ENCODE measurements around the gene C11orf86.

The C11orf86 gene, protein sequence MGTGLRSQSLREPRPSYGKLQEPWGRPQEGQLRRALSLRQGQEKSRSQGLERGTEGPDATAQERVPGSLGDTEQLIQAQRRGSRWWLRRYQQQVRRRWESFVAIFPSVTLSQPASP

DNA sequence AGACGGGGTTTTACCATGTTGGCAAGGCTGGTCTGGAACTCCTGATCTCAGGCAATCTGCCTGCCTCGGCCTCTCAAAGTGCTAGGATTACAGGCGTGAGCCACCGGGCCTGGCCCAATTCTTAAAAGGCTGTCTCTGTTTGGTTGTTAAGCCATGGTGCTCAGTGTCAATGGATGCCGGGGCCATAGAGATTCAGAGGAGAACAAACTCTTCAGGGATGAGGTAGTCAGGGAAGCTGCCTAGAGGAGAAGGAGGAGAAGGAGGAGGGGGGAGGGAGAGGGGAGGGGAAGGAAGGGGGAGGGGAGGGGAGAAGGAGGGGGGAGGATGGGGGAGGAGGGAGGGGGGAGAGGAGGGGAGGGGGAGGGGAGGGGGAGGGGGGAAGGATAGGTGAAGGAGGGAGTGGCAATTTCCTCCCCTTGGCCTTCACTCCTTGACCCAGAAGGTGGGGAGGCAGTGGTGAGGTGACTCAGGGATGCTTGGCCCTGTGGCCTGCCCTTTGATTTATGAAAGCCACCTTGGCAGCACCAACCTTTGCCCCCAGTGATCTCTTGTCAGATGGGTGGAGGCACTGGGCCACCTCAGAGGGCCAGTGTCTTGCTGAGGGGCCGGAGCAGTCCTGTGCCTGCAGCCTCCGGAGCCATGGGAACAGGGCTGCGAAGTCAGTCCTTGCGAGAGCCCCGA, at the start of gene C11orf86:
C11orf86 (plus strand) TSS at position 581 of the 681 bp plus-strand sequence; CDS start at position 640, 59 bp downstream.
- no peak within 1 kb of the TSS for H3K4me3 ChIP-seq (ENCODE audit: low read depth, low read length)
- TF ChIP-seq, protein P1, sequence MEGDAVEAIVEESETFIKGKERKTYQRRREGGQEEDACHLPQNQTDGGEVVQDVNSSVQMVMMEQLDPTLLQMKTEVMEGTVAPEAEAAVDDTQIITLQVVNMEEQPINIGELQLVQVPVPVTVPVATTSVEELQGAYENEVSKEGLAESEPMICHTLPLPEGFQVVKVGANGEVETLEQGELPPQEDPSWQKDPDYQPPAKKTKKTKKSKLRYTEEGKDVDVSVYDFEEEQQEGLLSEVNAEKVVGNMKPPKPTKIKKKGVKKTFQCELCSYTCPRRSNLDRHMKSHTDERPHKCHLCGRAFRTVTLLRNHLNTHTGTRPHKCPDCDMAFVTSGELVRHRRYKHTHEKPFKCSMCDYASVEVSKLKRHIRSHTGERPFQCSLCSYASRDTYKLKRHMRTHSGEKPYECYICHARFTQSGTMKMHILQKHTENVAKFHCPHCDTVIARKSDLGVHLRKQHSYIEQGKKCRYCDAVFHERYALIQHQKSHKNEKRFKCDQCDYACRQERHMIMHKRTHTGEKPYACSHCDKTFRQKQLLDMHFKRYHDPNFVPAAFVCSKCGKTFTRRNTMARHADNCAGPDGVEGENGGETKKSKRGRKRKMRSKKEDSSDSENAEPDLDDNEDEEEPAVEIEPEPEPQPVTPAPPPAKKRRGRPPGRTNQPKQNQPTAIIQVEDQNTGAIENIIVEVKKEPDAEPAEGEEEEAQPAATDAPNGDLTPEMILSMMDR (conservative IDR thresholded peaks at IDR 0.05; ENCODE audit: low read depth, low read length), result no peak
- DNase-seq (ENCODE audit: low read depth), result no peak

DNA sequence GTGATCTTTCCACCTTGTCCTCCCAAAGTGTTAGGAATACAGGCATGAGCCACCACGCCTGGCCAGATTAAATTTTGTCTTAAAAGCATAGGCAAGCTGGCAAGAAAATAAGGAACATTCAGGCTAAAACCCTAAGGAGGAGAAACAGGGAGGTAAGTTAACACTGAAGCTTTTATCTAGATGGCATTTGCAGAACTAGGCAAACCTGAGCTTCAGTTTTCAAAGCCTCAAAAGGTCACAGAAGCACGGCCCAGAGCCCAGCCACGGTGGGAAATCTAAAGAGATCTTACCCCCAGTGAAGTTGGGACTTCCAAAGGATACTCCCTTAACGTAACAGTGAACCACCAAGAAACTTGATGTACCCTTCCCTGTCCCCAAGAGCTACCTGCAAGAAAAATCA, 45.4 kb upstream of the C11orf86 start:
- TF ChIP-seq, protein P1 (conservative IDR thresholded peaks at IDR 0.05; ENCODE audit: low read depth, low read length), result no peak
- H3K4me3 ChIP-seq (ENCODE audit: low read depth, low read length), result no peak overlapping the region
- no peak for DNase-seq (ENCODE audit: low read depth)

DNA sequence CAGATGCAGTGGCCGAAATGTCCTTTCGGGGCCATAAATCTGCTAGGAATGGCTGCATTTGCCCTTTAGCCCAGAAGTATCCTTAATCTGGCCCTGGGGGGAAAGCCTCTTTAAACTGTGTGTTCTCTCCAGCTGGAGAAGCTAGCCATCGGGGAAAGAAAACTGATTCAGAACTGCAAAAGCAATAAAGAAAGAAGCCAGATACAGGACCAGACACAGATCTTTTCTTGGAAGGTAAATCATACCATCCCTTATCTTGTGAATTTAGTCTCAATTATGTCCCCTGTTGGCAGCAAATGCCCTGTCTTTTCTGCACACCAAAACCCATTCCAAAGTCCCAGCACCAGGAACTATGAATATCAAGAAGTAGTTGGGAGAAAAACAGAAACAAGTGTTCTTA, 42.6 kb upstream of the C11orf86 start:
- no peak overlapping the region for H3K4me3 ChIP-seq (ENCODE audit: low read depth, low read length)
- TF ChIP-seq, protein P1 (conservative IDR thresholded peaks at IDR 0.05; ENCODE audit: low read depth, low read length), result no peak
- DNase-seq (ENCODE audit: low read depth), result no peak

- H3K4me3 ChIP-seq (ENCODE audit: low read depth, low read length), result no peak overlapping the region
- TF ChIP-seq, protein P1 (conservative IDR thresholded peaks at IDR 0.05; ENCODE audit: low read depth, low read length), result no peak
- DNase-seq (ENCODE audit: low read depth), result peak; percentile 28
Measured at GRCh38 chr11:66933531-66933930, 41.6 kb upstream of the C11orf86 start.

GRCh38 chr11:66934950-66935779, 39.9 kb upstream of the C11orf86 start:
- TF ChIP-seq, protein P1 (conservative IDR thresholded peaks at IDR 0.05; ENCODE audit: low read depth, low read length), result no peak
- DNase-seq (ENCODE audit: low read depth), result peak; percentile 87
- no peak overlapping the region for H3K4me3 ChIP-seq (ENCODE audit: low read depth, low read length)

- TF ChIP-seq, protein P1 (conservative IDR thresholded peaks at IDR 0.05; ENCODE audit: low read depth, low read length), result no peak
- DNase-seq (ENCODE audit: low read depth), result peak; percentile 99
- no peak overlapping the region for H3K4me3 ChIP-seq (ENCODE audit: low read depth, low read length)
Measured at GRCh38 chr11:66936311-66936711, 38.8 kb upstream of the C11orf86 start.
